ENCODE data around the gene CAD.
"Not testable (repeated sequence)": the region's sequence is repeated elsewhere in the genome, so short reads cannot be mapped to it uniquely, and the experiment has no call there.

DNA sequence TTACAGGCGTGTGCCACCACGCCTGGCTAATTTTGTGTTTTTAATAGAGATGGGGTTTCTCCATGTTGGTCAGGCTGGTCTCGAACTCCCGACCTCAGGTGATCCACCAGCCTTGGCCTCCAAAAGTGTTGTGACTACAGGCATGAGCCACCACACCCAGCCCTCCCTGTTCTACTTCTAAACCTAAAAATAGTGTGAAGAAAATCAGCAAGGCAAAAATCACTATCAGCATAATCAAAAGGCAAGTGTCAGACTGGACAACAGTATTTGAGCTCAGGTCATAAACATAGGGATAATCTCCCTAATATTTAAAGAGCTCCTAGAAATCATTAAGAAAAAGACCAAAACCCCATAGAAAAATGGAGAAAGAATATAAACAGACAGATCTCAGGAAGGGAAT, 41.4 kb upstream of the CAD start:
- TF ChIP-seq, protein P1, sequence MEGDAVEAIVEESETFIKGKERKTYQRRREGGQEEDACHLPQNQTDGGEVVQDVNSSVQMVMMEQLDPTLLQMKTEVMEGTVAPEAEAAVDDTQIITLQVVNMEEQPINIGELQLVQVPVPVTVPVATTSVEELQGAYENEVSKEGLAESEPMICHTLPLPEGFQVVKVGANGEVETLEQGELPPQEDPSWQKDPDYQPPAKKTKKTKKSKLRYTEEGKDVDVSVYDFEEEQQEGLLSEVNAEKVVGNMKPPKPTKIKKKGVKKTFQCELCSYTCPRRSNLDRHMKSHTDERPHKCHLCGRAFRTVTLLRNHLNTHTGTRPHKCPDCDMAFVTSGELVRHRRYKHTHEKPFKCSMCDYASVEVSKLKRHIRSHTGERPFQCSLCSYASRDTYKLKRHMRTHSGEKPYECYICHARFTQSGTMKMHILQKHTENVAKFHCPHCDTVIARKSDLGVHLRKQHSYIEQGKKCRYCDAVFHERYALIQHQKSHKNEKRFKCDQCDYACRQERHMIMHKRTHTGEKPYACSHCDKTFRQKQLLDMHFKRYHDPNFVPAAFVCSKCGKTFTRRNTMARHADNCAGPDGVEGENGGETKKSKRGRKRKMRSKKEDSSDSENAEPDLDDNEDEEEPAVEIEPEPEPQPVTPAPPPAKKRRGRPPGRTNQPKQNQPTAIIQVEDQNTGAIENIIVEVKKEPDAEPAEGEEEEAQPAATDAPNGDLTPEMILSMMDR (conservative IDR thresholded peaks at IDR 0.05; ENCODE audit: low read length): not testable (repeated sequence)
- not testable (repeated sequence) for TF ChIP-seq EZH2phosphoT487 (IDR thresholded peaks at IDR 0.05; ENCODE audit: borderline replicate concordance)
